ENCODE results near the gene TRIM47. TPM values are rescaled to one million over a fixed set of nuclear protein-coding genes. Genes with fewer than 3 reads are reported as not detected.

The TRIM47 gene
- total and polyA plus RNA-seq, 2 of the 13 experiments (the other 11 are each of a cell fraction or from before 2014, with no cell fraction given) = 33.5 to 82.0 TPM

DNA sequence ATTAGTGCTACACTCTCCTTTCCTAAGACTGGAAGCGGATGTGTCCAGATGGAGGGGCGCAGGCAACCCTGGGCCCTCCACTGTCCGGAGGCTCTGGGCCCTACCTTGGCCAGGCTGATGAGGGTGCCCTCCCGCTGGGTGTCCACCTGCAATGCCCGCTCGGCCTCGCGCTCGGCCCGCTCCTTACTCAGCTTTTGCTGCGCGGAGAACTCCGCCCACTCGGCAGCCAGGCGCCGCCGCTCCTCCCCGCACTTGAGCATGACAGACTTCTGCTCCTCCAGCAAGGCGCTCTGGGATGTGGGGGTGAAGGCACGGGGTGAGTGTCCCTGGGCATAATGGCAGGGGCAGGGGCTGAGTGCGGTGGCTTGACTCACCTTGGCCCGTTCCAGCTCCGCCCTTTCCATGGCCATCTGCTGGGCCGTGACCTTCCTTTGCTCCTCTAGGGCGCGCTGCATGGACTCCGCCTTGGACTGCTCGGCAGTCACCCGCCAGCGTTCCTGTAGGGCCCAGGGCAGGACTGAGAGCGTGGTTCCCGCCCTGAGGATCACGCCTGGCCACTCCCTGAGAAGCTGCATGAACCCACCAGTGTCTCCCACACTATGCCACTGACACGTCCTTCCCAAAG is 36.4 kb upstream of the TRIM47 start (continued):
- TF ChIP-seq, protein P1, sequence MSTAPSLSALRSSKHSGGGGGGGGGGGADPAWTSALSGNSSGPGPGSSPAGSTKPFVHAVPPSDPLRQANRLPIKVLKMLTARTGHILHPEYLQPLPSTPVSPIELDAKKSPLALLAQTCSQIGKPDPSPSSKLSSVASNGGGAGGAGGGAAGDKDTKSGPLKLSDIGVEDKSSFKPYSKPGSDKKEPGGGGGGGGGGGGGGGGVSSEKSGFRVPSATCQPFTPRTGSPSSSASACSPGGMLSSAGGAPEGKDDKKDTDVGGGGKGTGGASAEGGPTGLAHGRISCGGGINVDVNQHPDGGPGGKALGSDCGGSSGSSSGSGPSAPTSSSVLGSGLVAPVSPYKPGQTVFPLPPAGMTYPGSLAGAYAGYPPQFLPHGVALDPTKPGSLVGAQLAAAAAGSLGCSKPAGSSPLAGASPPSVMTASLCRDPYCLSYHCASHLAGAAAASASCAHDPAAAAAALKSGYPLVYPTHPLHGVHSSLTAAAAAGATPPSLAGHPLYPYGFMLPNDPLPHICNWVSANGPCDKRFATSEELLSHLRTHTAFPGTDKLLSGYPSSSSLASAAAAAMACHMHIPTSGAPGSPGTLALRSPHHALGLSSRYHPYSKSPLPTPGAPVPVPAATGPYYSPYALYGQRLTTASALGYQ (CRISPR knock-in tag; IDR thresholded peaks at IDR 0.05) = no peak
- no peak for TF ChIP-seq SIN3A (IDR thresholded peaks at IDR 0.05; ENCODE audit: borderline replicate concordance, low read depth, low read length)
- no peak for TF ChIP-seq SALL2 (CRISPR knock-in tag; IDR thresholded peaks at IDR 0.05)
- TF ChIP-seq HBP1 (CRISPR knock-in tag; IDR thresholded peaks at IDR 0.05; ENCODE audit: low read depth) = no peak
- no peak for TF ChIP-seq MIXL1 (CRISPR knock-in tag; IDR thresholded peaks at IDR 0.05)
- TF ChIP-seq, protein P2, sequence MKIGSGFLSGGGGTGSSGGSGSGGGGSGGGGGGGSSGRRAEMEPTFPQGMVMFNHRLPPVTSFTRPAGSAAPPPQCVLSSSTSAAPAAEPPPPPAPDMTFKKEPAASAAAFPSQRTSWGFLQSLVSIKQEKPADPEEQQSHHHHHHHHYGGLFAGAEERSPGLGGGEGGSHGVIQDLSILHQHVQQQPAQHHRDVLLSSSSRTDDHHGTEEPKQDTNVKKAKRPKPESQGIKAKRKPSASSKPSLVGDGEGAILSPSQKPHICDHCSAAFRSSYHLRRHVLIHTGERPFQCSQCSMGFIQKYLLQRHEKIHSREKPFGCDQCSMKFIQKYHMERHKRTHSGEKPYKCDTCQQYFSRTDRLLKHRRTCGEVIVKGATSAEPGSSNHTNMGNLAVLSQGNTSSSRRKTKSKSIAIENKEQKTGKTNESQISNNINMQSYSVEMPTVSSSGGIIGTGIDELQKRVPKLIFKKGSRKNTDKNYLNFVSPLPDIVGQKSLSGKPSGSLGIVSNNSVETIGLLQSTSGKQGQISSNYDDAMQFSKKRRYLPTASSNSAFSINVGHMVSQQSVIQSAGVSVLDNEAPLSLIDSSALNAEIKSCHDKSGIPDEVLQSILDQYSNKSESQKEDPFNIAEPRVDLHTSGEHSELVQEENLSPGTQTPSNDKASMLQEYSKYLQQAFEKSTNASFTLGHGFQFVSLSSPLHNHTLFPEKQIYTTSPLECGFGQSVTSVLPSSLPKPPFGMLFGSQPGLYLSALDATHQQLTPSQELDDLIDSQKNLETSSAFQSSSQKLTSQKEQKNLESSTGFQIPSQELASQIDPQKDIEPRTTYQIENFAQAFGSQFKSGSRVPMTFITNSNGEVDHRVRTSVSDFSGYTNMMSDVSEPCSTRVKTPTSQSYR (CRISPR knock-in tag; IDR thresholded peaks at IDR 0.05; ENCODE audit: borderline replicate concordance) = 0 out of 2 replicates have a peak, but pooled peaks have one; percentile 7
- TF ChIP-seq FOSL1 (CRISPR knock-in tag; IDR thresholded peaks at IDR 0.05; ENCODE audit: borderline replicate concordance) = no peak
- TF ChIP-seq CHD4 (IDR thresholded peaks at IDR 0.05; ENCODE audit: borderline replicate concordance, low read length) = no peak
- no peak for TF ChIP-seq SP1 (IDR thresholded peaks at IDR 0.05)
- 0 out of 2 replicates have a peak, but pooled peaks have one; percentile 41 for TF ChIP-seq SP1 (CRISPR knock-in tag; IDR thresholded peaks at IDR 0.05)
- TF ChIP-seq XRCC5 (optimal IDR thresholded peaks at IDR 0.05; ENCODE audit: low read length) = peak; percentile 59
- no peak for TF ChIP-seq FOXC1 (CRISPR knock-in tag; IDR thresholded peaks at IDR 0.05; ENCODE audit: borderline replicate concordance)
- TF ChIP-seq ZNF34 (CRISPR knock-in tag; IDR thresholded peaks at IDR 0.05; ENCODE audit: borderline replicate concordance) = no peak
- TF ChIP-seq, protein P3, sequence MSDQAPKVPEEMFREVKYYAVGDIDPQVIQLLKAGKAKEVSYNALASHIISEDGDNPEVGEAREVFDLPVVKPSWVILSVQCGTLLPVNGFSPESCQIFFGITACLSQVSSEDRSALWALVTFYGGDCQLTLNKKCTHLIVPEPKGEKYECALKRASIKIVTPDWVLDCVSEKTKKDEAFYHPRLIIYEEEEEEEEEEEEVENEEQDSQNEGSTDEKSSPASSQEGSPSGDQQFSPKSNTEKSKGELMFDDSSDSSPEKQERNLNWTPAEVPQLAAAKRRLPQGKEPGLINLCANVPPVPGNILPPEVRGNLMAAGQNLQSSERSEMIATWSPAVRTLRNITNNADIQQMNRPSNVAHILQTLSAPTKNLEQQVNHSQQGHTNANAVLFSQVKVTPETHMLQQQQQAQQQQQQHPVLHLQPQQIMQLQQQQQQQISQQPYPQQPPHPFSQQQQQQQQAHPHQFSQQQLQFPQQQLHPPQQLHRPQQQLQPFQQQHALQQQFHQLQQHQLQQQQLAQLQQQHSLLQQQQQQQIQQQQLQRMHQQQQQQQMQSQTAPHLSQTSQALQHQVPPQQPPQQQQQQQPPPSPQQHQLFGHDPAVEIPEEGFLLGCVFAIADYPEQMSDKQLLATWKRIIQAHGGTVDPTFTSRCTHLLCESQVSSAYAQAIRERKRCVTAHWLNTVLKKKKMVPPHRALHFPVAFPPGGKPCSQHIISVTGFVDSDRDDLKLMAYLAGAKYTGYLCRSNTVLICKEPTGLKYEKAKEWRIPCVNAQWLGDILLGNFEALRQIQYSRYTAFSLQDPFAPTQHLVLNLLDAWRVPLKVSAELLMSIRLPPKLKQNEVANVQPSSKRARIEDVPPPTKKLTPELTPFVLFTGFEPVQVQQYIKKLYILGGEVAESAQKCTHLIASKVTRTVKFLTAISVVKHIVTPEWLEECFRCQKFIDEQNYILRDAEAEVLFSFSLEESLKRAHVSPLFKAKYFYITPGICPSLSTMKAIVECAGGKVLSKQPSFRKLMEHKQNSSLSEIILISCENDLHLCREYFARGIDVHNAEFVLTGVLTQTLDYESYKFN (CRISPR knock-in tag; conservative IDR thresholded peaks at IDR 0.05) = no peak
- TF ChIP-seq, protein P4, sequence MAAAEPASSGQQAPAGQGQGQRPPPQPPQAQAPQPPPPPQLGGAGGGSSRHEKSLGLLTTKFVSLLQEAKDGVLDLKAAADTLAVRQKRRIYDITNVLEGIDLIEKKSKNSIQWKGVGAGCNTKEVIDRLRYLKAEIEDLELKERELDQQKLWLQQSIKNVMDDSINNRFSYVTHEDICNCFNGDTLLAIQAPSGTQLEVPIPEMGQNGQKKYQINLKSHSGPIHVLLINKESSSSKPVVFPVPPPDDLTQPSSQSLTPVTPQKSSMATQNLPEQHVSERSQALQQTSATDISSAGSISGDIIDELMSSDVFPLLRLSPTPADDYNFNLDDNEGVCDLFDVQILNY (CRISPR knock-in tag; conservative IDR thresholded peaks at IDR 0.05) = 0 out of 2 replicates have a peak, but pooled peaks have one; percentile 15
- TF ChIP-seq SP2 (CRISPR knock-in tag; IDR thresholded peaks at IDR 0.05) = no peak
- TF ChIP-seq, protein P5, sequence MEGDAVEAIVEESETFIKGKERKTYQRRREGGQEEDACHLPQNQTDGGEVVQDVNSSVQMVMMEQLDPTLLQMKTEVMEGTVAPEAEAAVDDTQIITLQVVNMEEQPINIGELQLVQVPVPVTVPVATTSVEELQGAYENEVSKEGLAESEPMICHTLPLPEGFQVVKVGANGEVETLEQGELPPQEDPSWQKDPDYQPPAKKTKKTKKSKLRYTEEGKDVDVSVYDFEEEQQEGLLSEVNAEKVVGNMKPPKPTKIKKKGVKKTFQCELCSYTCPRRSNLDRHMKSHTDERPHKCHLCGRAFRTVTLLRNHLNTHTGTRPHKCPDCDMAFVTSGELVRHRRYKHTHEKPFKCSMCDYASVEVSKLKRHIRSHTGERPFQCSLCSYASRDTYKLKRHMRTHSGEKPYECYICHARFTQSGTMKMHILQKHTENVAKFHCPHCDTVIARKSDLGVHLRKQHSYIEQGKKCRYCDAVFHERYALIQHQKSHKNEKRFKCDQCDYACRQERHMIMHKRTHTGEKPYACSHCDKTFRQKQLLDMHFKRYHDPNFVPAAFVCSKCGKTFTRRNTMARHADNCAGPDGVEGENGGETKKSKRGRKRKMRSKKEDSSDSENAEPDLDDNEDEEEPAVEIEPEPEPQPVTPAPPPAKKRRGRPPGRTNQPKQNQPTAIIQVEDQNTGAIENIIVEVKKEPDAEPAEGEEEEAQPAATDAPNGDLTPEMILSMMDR (CRISPR knock-in tag; IDR thresholded peaks at IDR 0.05) = peak; percentile 60

Measured in HepG2 (cell line).